Neural cell (in vitro differentiated cells): Measurements from ENCODE around the gene APBB1IP. TPM values are rescaled to one million over a fixed set of nuclear protein-coding genes. Genes with fewer than 3 reads are reported as not detected.

Source experiments
- H2AFZ ChIP-seq: fragments of 200-600, 300-800 bp; sonication (generic), shearing (Covaris generic); 2 replicates; pipeline ENCODE4 v1.6.0; 2014; ENCODE audit warnings: low read depth, mild to moderate bottlenecking, antibody characterized with exemption, low read length, moderate library complexity
- H3F3A ChIP-seq: fragments of 200-600 bp; shearing (Covaris generic); 2 replicates; pipeline ENCODE4 v1.6.1; 2016; ENCODE audit warnings: mild to moderate bottlenecking, moderate library complexity, mixed read lengths, antibody characterized with exemption, low read length; ENCODE audit not compliant: insufficient read depth, poor library complexity, severe bottlenecking
- H3K27ac ChIP-seq: fragments of 200-600, 300-800 bp; sonication (generic), shearing (Covaris generic); 2 replicates; pipeline ENCODE4 v1.5.1; 2014; ENCODE audit warnings: mild to moderate bottlenecking, low read length, moderate library complexity
- H3K27me3 ChIP-seq: fragments of 300-800, 200-600 bp; sonication (generic), shearing (Covaris generic); 2 replicates; pipeline ENCODE4 v1.6.0; 2014; ENCODE audit warnings: mild to moderate bottlenecking, low read depth, low read length, moderate library complexity; ENCODE audit not compliant: insufficient read depth
- H3K36me3 ChIP-seq: fragments of 300-800, 200-600 bp; sonication (generic), shearing (Covaris generic); 2 replicates; pipeline ENCODE4 v1.5.1; 2014; ENCODE audit warnings: mild to moderate bottlenecking, antibody characterized with exemption, low read length, moderate library complexity; ENCODE audit not compliant: insufficient read depth
- H3K4me2 ChIP-seq: fragments of 300-800, 200-600 bp; sonication (generic), shearing (Covaris generic); 2 replicates; pipeline ENCODE4 v1.6.0; 2014; ENCODE audit warnings: mild to moderate bottlenecking, low read length
- H3K4me3 ChIP-seq: fragments of 300-800, 200-600 bp; sonication (generic), shearing (Covaris generic); 2 replicates; pipeline ENCODE4 v1.5.1; 2014; ENCODE audit warnings: mild to moderate bottlenecking, low read length, moderate library complexity
- H3K79me2 ChIP-seq: fragments of 200-600 bp; shearing (Covaris generic); replicated peaks from 2 replicates; pipeline ENCODE4 v1.6.0; 2014; ENCODE audit warnings: mild to moderate bottlenecking, low read length, moderate library complexity; ENCODE audit not compliant: insufficient read depth
- H3K9ac ChIP-seq: fragments of 300-800, 200-600 bp; sonication (generic), shearing (Covaris generic); 2 replicates; pipeline ENCODE4 v1.6.1; 2016; ENCODE audit warnings: mild to moderate bottlenecking, low read length, mixed read lengths
- H3K9me2 ChIP-seq: fragments of 200-600 bp; shearing (Covaris generic); 2 replicates; pipeline ENCODE4 v1.6.1; 2016; ENCODE audit warnings: mild to moderate bottlenecking, low read length, mixed read lengths; ENCODE audit not compliant: insufficient read depth
- H3K9me3 ChIP-seq: fragments of 200-600, 300-800 bp; sonication (generic), shearing (Covaris generic); 2 replicates; pipeline ENCODE4 v1.6.1; 2016; ENCODE audit warnings: mild to moderate bottlenecking, mixed run types, low read length, moderate library complexity, mixed read lengths
- H4K20me1 ChIP-seq: fragments of 200-600 bp; shearing (Covaris generic); 2 replicates; pipeline ENCODE4 v1.6.1; 2016; ENCODE audit warnings: mild to moderate bottlenecking, mixed run types; ENCODE audit not compliant: insufficient read depth
- EP300 ChIP-seq: fragments of 450-650 bp; conservative IDR thresholded peaks from 2 replicates; pipeline ENCODE4 v1.6.1; 2014; ENCODE audit warnings: antibody characterized with exemption, mild to moderate bottlenecking, moderate library complexity; ENCODE audit not compliant: poor library complexity, severe bottlenecking
- EZH2 ChIP-seq: fragments of 200-600, 300-800 bp; shearing (Covaris generic), sonication (generic); IDR thresholded peaks from 2 replicates; pipeline ENCODE4 v1.6.1; 2014; ENCODE audit warnings: antibody characterized with exemption, low read length, borderline replicate concordance, mild to moderate bottlenecking; ENCODE audit not compliant: insufficient read depth, poor library complexity, severe bottlenecking
- MXI1 ChIP-seq: fragments of 450-650 bp; conservative IDR thresholded peaks from 2 replicates; pipeline ENCODE4 v1.6.1; 2014; ENCODE audit warnings: antibody characterized with exemption, mild to moderate bottlenecking; ENCODE audit not compliant: poor library complexity, severe bottlenecking
- POLR2AphosphoS5 ChIP-seq: IDR thresholded peaks from 2 replicates; pipeline ENCODE4 v1.6.1; 2012
- RAD21 ChIP-seq: fragments of 450-650 bp; conservative IDR thresholded peaks from 2 replicates; pipeline ENCODE4 v1.6.1; 2014; ENCODE audit warnings: antibody characterized with exemption, mild to moderate bottlenecking, moderate library complexity
- SMC3 ChIP-seq: fragments of 450-650 bp; conservative IDR thresholded peaks from 2 replicates; pipeline ENCODE4 v1.6.1; 2014; ENCODE audit warnings: antibody characterized with exemption, mild to moderate bottlenecking, moderate library complexity; ENCODE audit not compliant: poor library complexity
- TAF1 ChIP-seq: IDR thresholded peaks from 2 replicates; pipeline ENCODE4 v1.6.1; 2012; ENCODE audit warnings: low read depth
- polyA plus RNA-seq: library from polyadenylated mRNA; depleted of rRNA; stranded (reverse); fragments of >200 nt; gene quantifications from 2 replicates; pipeline ENCODE4 v1.2.3, GENCODE V29; 2014
- TF ChIP-seq, protein P1 (sequence below): fragments of 450-650 bp; IDR thresholded peaks from 2 replicates; pipeline ENCODE4 v1.5.1; 2014; ENCODE audit warnings: antibody characterized with exemption, mild to moderate bottlenecking, moderate library complexity; ENCODE audit not compliant: poor library complexity, severe bottlenecking
- TF ChIP-seq, protein P2 (sequence below): IDR thresholded peaks from 2 replicates; pipeline ENCODE4 v1.6.1; 2012; ENCODE audit warnings: borderline replicate concordance

APBB1IP gene
- polyA plus RNA-seq, 1 donor from 2014 or later, result not detected

DNA sequence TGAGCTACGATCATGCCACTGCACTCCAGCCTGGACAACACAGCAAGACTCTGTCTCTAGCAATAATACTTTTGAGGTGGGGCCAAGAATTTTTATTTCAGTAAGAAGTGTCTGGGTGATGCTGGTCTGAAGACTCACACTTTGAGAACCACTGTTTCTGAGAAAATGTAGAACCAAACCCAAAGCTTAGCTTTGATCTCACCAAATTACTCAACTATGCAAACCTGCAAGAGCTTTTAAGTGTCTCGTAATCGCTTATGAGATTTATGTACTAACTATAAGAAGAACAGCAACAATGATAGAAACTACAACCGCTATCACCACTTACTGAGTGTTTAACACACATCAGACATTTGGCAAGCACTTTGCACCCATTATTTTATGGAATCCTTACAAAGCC lies 29.5 kb downstream of the APBB1IP start:
- H3K9me3 ChIP-seq, result no peaks in the 10 kb centered on the region
- TF ChIP-seq EZH2, result no peak
- TF ChIP-seq, protein P1, sequence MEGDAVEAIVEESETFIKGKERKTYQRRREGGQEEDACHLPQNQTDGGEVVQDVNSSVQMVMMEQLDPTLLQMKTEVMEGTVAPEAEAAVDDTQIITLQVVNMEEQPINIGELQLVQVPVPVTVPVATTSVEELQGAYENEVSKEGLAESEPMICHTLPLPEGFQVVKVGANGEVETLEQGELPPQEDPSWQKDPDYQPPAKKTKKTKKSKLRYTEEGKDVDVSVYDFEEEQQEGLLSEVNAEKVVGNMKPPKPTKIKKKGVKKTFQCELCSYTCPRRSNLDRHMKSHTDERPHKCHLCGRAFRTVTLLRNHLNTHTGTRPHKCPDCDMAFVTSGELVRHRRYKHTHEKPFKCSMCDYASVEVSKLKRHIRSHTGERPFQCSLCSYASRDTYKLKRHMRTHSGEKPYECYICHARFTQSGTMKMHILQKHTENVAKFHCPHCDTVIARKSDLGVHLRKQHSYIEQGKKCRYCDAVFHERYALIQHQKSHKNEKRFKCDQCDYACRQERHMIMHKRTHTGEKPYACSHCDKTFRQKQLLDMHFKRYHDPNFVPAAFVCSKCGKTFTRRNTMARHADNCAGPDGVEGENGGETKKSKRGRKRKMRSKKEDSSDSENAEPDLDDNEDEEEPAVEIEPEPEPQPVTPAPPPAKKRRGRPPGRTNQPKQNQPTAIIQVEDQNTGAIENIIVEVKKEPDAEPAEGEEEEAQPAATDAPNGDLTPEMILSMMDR, result no peak
- TF ChIP-seq, protein P2, sequence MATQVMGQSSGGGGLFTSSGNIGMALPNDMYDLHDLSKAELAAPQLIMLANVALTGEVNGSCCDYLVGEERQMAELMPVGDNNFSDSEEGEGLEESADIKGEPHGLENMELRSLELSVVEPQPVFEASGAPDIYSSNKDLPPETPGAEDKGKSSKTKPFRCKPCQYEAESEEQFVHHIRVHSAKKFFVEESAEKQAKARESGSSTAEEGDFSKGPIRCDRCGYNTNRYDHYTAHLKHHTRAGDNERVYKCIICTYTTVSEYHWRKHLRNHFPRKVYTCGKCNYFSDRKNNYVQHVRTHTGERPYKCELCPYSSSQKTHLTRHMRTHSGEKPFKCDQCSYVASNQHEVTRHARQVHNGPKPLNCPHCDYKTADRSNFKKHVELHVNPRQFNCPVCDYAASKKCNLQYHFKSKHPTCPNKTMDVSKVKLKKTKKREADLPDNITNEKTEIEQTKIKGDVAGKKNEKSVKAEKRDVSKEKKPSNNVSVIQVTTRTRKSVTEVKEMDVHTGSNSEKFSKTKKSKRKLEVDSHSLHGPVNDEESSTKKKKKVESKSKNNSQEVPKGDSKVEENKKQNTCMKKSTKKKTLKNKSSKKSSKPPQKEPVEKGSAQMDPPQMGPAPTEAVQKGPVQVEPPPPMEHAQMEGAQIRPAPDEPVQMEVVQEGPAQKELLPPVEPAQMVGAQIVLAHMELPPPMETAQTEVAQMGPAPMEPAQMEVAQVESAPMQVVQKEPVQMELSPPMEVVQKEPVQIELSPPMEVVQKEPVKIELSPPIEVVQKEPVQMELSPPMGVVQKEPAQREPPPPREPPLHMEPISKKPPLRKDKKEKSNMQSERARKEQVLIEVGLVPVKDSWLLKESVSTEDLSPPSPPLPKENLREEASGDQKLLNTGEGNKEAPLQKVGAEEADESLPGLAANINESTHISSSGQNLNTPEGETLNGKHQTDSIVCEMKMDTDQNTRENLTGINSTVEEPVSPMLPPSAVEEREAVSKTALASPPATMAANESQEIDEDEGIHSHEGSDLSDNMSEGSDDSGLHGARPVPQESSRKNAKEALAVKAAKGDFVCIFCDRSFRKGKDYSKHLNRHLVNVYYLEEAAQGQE, result no peak
- TF ChIP-seq EP300, result no peak
- no peak for TF ChIP-seq MXI1
- no peak for TF ChIP-seq POLR2AphosphoS5
- no peak for TF ChIP-seq TAF1
- TF ChIP-seq RAD21, result no peak
- no peak for TF ChIP-seq SMC3

DNA sequence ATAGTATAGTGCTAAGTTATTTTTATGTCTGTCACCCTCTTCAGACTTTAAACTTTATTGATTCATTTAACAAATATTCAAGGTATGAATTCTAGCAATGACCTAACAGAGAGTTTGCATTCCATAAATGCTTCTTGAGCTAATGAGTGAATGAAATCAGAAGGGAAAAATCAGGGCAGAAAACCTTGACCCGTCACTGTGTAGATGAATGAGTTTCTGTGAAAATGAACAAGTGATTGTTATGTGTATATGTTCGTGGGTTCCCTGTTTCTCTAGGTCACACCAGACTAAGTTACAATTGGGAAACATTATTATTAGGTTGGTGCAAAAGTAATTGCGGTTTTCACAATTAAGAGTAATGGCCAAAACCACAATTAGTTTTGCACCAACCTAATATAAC lies 30.1 kb downstream of the APBB1IP start:
- no peaks in the 10 kb centered on the region for H3K79me2 ChIP-seq
- no peak overlapping the region for H2AFZ ChIP-seq
- no peaks in the 10 kb centered on the region for H3K27me3 ChIP-seq
- H3K4me3 ChIP-seq, result no peak overlapping the region
- H3K9me2 ChIP-seq, result no peaks in the 10 kb centered on the region
- TF ChIP-seq, protein P1, result no peak
- TF ChIP-seq SMC3 (no peak), TAF1 (no peak), EP300 (no peak), RAD21 (no peak), EZH2 (no peak), POLR2AphosphoS5 (no peak), MXI1 (no peak)
- TF ChIP-seq, protein P2, result no peak
- no peak overlapping the region for H3K4me2 ChIP-seq
- no peaks in the 10 kb centered on the region for H4K20me1 ChIP-seq
- no peak overlapping the region for H3K9ac ChIP-seq
- H3K27ac ChIP-seq, result no peak overlapping the region
- H3F3A ChIP-seq, result no peaks in the 10 kb centered on the region
- no peaks in the 10 kb centered on the region for H3K9me3 ChIP-seq
- no peaks in the 10 kb centered on the region for H3K36me3 ChIP-seq

More for the DNA sequence above, 29.5 kb downstream of the APBB1IP start:
- Histone ChIP-seq H3F3A (no peaks in the 10 kb centered on the region), H3K4me3 (no peak overlapping the region), H3K4me2 (no peak overlapping the region), H3K9ac (no peak overlapping the region), H3K79me2 (no peaks in the 10 kb centered on the region), H3K27ac (no peak overlapping the region), H4K20me1 (no peaks in the 10 kb centered on the region), H2AFZ (no peak overlapping the region), H3K27me3 (no peaks in the 10 kb centered on the region), H3K9me2 (no peaks in the 10 kb centered on the region), H3K36me3 (no peaks in the 10 kb centered on the region)
